Measurements from ENCODE around the gene NUAK1.

GRCh38 chr12:106157802-106158201, 19.0 kb upstream of the NUAK1 start:
- TF ChIP-seq CTCF (conservative IDR thresholded peaks at IDR 0.05 in 1 of 2, IDR thresholded peaks at IDR 0.05 in 1 of 2; ENCODE audit: low read depth in 1 of 2, low read length in 2 of 2) (no peak), EZH2 (IDR thresholded peaks at IDR 0.05; ENCODE audit: low read length, missing control alignments) (no peak)
